Endothelial cell of umbilical vein (primary cell): ENCODE measurements around the gene CLN6. TPM values are rescaled to one million over a fixed set of nuclear protein-coding genes. Genes with fewer than 3 reads are reported as not detected.

Experiments used
- BruUV-seq: library from RNA; stranded (reverse); fragments of 400-500 nt; replicated peaks from 2 replicates; lab custom pipeline; 2021; lab: Mats Ljungman, UMichigan
- CTCF ChIA-PET: fragments of 300-600, 350-600 bp; sonication (Branson Sonifier 250); formaldehyde crosslinking; loops from one replicate; lab custom pipeline; 2021; ENCODE audit warnings: antibody characterized with exemption, inconsistent platforms; lab: Charles Lee
- POLR2A ChIA-PET: fragments of 300-600, 350-600 bp; sonication (Branson Sonifier 250); formaldehyde crosslinking; loops from one replicate; lab custom pipeline; 2021; ENCODE audit warnings: antibody characterized with exemption, inconsistent platforms; lab: Charles Lee
- DNase-seq: peaks from one replicate; pipeline ENCODE4 v3.0.0-alpha.2; 2011; ENCODE audit warnings: low read depth, low spot score
- FAIRE-seq: peaks from 2 replicates; lab custom pipeline; 2011; peaks lifted over from hg19 to GRCh38; lab: Jason Lieb, UNC
- H2AFZ ChIP-seq: 2 replicates; pipeline ENCODE4 v1.6.0; 2012; ENCODE audit warnings: low read depth, low read length, control low read depth, inconsistent platforms
- H3K27ac ChIP-seq: 2 replicates; pipeline ENCODE4 v1.5.1; 2011; ENCODE audit warnings: low read depth, mild to moderate bottlenecking, control low read depth, low read length, moderate library complexity; ENCODE audit not compliant: insufficient read depth
- H3K27me3 ChIP-seq, 2 experiments: 2 replicates each; pipeline versions ENCODE4 v1.6.0 to v1.6.1; 2011; ENCODE audit warnings: low read length in 2 of 2, mixed read lengths in 1 of 2; ENCODE audit not compliant: control insufficient read depth in 2 of 2, insufficient read depth in 2 of 2
- H3K36me3 ChIP-seq, 2 experiments: 2 replicates in 1 of 2; 3 replicates in 1 of 2; pipeline ENCODE4 v1.5.1; 2011; ENCODE audit warnings: low read length in 2 of 2, mild to moderate bottlenecking in 1 of 2, moderate library complexity in 1 of 2; ENCODE audit not compliant: control insufficient read depth in 2 of 2, insufficient read depth in 2 of 2; ENCODE audit errors: extremely low read depth in 1 of 2
- H3K4me1 ChIP-seq: 3 replicates; pipeline ENCODE4 v1.5.1; 2011; ENCODE audit warnings: mild to moderate bottlenecking, low read length; ENCODE audit not compliant: control insufficient read depth, insufficient read depth; ENCODE audit errors: extremely low read depth
- H3K4me2 ChIP-seq: 2 replicates; pipeline ENCODE4 v1.6.1; 2011; ENCODE audit warnings: low read length, control low read depth, mixed read lengths; ENCODE audit not compliant: insufficient read depth
- H3K4me3 ChIP-seq, 3 experiments: fragments of 200-600 bp in 1 of 3; sonication (generic), shearing (Covaris generic) in 1 of 3; replicated peaks in 1 of 3; 2 replicates each; pipeline ENCODE4 v1.5.1; 2011 to 2016; ENCODE audit warnings: control low read depth in 3 of 3, low read length in 3 of 3, mild to moderate bottlenecking in 2 of 3, inconsistent platforms in 1 of 3, low read depth in 1 of 3, moderate library complexity in 1 of 3; ENCODE audit not compliant: insufficient read depth in 1 of 3
- H3K79me2 ChIP-seq: 2 replicates; pipeline ENCODE4 v1.6.0; 2012; ENCODE audit warnings: low read length, inconsistent platforms; ENCODE audit not compliant: control insufficient read depth, insufficient read depth
- H3K9ac ChIP-seq: replicated peaks from 2 replicates; pipeline ENCODE3; 2011; ENCODE audit warnings: low read length, control low read depth; ENCODE audit not compliant: insufficient read depth; ENCODE audit errors: extremely low read depth
- H3K9me1 ChIP-seq: replicated peaks from 3 replicates; pipeline ENCODE4 v1.6.0; 2011; ENCODE audit warnings: mild to moderate bottlenecking, low read length; ENCODE audit not compliant: control insufficient read depth, insufficient read depth; ENCODE audit errors: extremely low read depth
- H3K9me3 ChIP-seq: replicated peaks from 2 replicates; pipeline ENCODE4 v1.5.1; 2012; ENCODE audit warnings: low read length, inconsistent platforms; ENCODE audit not compliant: control insufficient read depth, insufficient read depth
- H4K20me1 ChIP-seq: replicated peaks from 2 replicates; pipeline ENCODE3; 2011; ENCODE audit warnings: mild to moderate bottlenecking, low read length; ENCODE audit not compliant: control insufficient read depth, insufficient read depth; ENCODE audit errors: extremely low read depth
- EZH2 ChIP-seq: IDR thresholded peaks from 2 replicates; pipeline ENCODE4 v1.6.1; 2012; ENCODE audit warnings: borderline replicate concordance, low read depth, mild to moderate bottlenecking, moderate library complexity, low read length, inconsistent platforms; ENCODE audit not compliant: severe bottlenecking
- FOS ChIP-seq: IDR thresholded peaks from 2 replicates; pipeline ENCODE4 v1.6.1; 2011; ENCODE audit warnings: mild to moderate bottlenecking, low read length, moderate library complexity, borderline replicate concordance; ENCODE audit not compliant: insufficient read depth
- GATA2 ChIP-seq: IDR thresholded peaks from 2 replicates; pipeline ENCODE4 v1.7.0; 2011; ENCODE audit warnings: low read depth, mild to moderate bottlenecking, moderate library complexity, mixed read lengths, low read length; ENCODE audit not compliant: insufficient read length, insufficient read depth
- JUN ChIP-seq: IDR thresholded peaks from 2 replicates; pipeline ENCODE4 v1.6.1; 2011; ENCODE audit warnings: borderline replicate concordance, low read depth; ENCODE audit not compliant: insufficient read length, insufficient read depth
- MYC ChIP-seq: IDR thresholded peaks from one replicate; pipeline ENCODE4 v1.6.1; 2011; ENCODE audit warnings: mild to moderate bottlenecking, low read depth, low read length
- POLR2A ChIP-seq: IDR thresholded peaks from 2 replicates; pipeline ENCODE4 v1.6.1; 2012; ENCODE audit warnings: low read depth, mild to moderate bottlenecking, control low read depth, low read length
- POLR2AphosphoS5 ChIP-seq: IDR thresholded peaks from 2 replicates; pipeline ENCODE4 v1.6.1; 2012; ENCODE audit warnings: low read depth, mild to moderate bottlenecking, control low read depth, low read length, moderate library complexity; ENCODE audit not compliant: insufficient read depth
- dilution Hi-C: fragments of 300-500 bp; cut with MboI; formaldehyde crosslinking; loops from one replicate; pipeline ENCODE4 v1.15.0; 2019; ENCODE audit warnings: low sequenced_read_pairs; ENCODE audit not compliant: extremely low pct_ligation_motif_present
- intact Hi-C: fragments of 100-400 bp; cut with micrococcal nuclease; formaldehyde crosslinking; loops from one replicate; pipeline ENCODE4 v1.10.0; 2022
- polyA plus RNA-seq, 4 experiments: library from polyadenylated mRNA; depleted of rRNA in 3 of 4; stranded (reverse) in 3 of 4; unstranded in 1 of 4; fragments of >200 nt; gene quantifications; 2 replicates each; pipeline versions ENCODE4 v1.2.1 to v1.2.3, GENCODE V29; 2011 to 2012; ENCODE audit warnings: missing spikeins in 1 of 4
- total RNA-seq: library from RNA; stranded (reverse); gene quantifications from 2 replicates; pipeline ENCODE4 v1.2.3, GENCODE V29; 2021
- TF ChIP-seq, protein P1 (sequence below), 2 donors: IDR thresholded peaks; 1 replicate in 1 of 2; 2 replicates in 1 of 2; pipeline ENCODE4 v1.5.1; 2011; ENCODE audit warnings: low read length in 2 of 2, mild to moderate bottlenecking in 2 of 2, moderate library complexity in 2 of 2, control low read depth in 1 of 2, inconsistent platforms in 1 of 2, low read depth in 1 of 2; ENCODE audit not compliant: insufficient read depth in 1 of 2; ENCODE audit errors: extremely low read depth in 1 of 2
- TF ChIP-seq, protein P2 (sequence below): IDR thresholded peaks from 2 replicates; pipeline ENCODE4 v1.6.1; 2011; ENCODE audit not compliant: insufficient read depth, insufficient read length

The CLN6 gene
- total and polyA plus RNA-seq, 2 donors (not counting 3 experiments of a cell fraction or from before 2014, with no cell fraction given) = 53.9 to 75.5 TPM

DNA sequence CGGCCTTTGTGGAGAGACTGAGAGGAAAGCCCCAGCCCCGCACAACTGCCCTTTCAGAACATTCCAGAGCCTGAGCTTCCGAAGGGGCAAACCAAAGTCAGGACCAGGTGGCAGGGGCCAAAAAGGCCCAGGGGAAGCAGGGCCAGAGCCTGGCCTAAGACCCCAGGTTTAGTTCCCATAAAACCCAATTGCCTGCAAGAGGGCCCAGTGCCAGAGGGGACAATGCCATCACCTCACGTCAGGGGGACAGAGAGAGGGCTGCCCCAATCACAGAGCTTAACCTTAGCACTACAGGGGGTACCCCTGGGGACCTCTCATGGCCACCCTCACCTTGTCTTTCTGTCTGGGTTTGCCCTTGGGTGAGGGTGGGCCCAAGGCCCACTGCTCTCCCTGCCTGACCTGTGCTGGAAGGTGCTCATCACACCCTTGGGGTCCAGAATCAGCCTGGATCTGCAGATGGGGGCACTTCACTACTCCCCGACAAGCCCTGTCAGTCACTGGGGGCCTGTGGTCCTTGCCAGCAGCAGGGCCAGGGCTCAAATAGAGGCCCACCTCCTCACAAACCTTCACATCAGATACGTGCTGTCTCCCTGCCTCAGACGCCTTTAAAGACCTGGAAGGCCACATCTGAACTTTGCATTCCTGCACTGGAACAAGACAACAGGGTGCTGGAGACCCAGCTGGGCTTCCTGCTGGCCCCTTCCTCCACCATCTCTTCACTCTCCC lies 28.2 kb downstream of the CLN6 start:
- dilution Hi-C loops = no loop called here
- Histone ChIP-seq H3K79me2 (no peaks in the 10 kb centered on the region), H3K4me3 (no peak overlapping the region), H3K4me2 (no peak overlapping the region), H3K27ac (no peak overlapping the region), H3K9ac (no peak overlapping the region), H4K20me1 (no peaks in the 10 kb centered on the region), H3K9me3 (no peaks in the 10 kb centered on the region), H3K9me1 (no peaks in the 10 kb centered on the region), H3K27me3 (no peaks in the 10 kb centered on the region), H3K4me1 (peaks cover 15% of the 10 kb centered on the region), H3K36me3 (no peaks in the 10 kb centered on the region), H2AFZ (no peak overlapping the region)
- no TSS peak for BruUV-seq
- DNase-seq = no peak
- intact Hi-C loops = no loop called here
- POLR2A ChIA-PET = no interaction called here
- TF ChIP-seq, protein P1, sequence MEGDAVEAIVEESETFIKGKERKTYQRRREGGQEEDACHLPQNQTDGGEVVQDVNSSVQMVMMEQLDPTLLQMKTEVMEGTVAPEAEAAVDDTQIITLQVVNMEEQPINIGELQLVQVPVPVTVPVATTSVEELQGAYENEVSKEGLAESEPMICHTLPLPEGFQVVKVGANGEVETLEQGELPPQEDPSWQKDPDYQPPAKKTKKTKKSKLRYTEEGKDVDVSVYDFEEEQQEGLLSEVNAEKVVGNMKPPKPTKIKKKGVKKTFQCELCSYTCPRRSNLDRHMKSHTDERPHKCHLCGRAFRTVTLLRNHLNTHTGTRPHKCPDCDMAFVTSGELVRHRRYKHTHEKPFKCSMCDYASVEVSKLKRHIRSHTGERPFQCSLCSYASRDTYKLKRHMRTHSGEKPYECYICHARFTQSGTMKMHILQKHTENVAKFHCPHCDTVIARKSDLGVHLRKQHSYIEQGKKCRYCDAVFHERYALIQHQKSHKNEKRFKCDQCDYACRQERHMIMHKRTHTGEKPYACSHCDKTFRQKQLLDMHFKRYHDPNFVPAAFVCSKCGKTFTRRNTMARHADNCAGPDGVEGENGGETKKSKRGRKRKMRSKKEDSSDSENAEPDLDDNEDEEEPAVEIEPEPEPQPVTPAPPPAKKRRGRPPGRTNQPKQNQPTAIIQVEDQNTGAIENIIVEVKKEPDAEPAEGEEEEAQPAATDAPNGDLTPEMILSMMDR (IDR thresholded peaks at IDR 0.05; ENCODE audit: extremely low read depth in 1 of 2, insufficient read depth in 1 of 2, low read depth in 1 of 2, low read length in 2 of 2) = no peak
- TF ChIP-seq JUN (no peak), EZH2 (no peak), POLR2A (no peak), FOS (no peak), POLR2AphosphoS5 (no peak), MYC (no peak), GATA2 (no peak)
- TF ChIP-seq, protein P2, sequence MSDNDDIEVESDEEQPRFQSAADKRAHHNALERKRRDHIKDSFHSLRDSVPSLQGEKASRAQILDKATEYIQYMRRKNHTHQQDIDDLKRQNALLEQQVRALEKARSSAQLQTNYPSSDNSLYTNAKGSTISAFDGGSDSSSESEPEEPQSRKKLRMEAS = no peak
- no peak for FAIRE-seq
- CTCF ChIA-PET = interaction anchor here (1.1 kb wide), 1 partner anchor 10 kb away, joined by 3 read pairs; no protein-coding TSS in a partner anchor
